WTC11 (cell line): ENCODE results near the gene WDR19.

ENCODE experiments used
- ATF3 ChIP-seq: sonication (generic); formaldehyde crosslinking; conservative IDR thresholded peaks from 2 replicates; pipeline ENCODE4 v1.8.1; 2022; ENCODE audit warnings: mild to moderate bottlenecking, missing genetic modification reagents
- CTCF ChIP-seq: fragments of 200-600 bp; IDR thresholded peaks from 2 replicates; pipeline ENCODE4 v1.8.0; 2022; ENCODE audit warnings: antibody characterized with exemption
- ERG ChIP-seq: fragments of 250-450 bp; sonication (Bioruptor Pico); IDR thresholded peaks from 2 replicates; pipeline ENCODE4 v1.8.0; 2021; ENCODE audit warnings: mild to moderate bottlenecking
- ETV6 ChIP-seq: sonication (generic); formaldehyde crosslinking; IDR thresholded peaks from 2 replicates; pipeline ENCODE4 v1.8.1; 2022; ENCODE audit warnings: mild to moderate bottlenecking, missing genetic modification reagents
- JUN ChIP-seq: sonication (generic); formaldehyde crosslinking; IDR thresholded peaks from 2 replicates; pipeline ENCODE4 v1.8.0; 2023; ENCODE audit warnings: mild to moderate bottlenecking, missing genetic modification reagents
- KAT7 ChIP-seq: sonication (generic); formaldehyde crosslinking; IDR thresholded peaks from 2 replicates; pipeline ENCODE4 v1.8.1; 2023; ENCODE audit warnings: missing genetic modification reagents, mild to moderate bottlenecking, borderline replicate concordance
- NR2C2 ChIP-seq: sonication (generic); formaldehyde crosslinking; IDR thresholded peaks from 2 replicates; pipeline ENCODE4 v1.8.0; 2022; ENCODE audit warnings: mild to moderate bottlenecking, missing genetic modification reagents
- USF2 ChIP-seq: sonication (generic); formaldehyde crosslinking; IDR thresholded peaks from 2 replicates; pipeline ENCODE4 v1.8.1; 2023; ENCODE audit warnings: mild to moderate bottlenecking, missing genetic modification reagents, moderate library complexity
- ZNF121 ChIP-seq: sonication (generic); formaldehyde crosslinking; IDR thresholded peaks from 2 replicates; pipeline ENCODE4 v1.8.0; 2023; ENCODE audit warnings: missing genetic modification reagents
- TF ChIP-seq, protein P1 (sequence below): sonication (generic); formaldehyde crosslinking; IDR thresholded peaks from 2 replicates; pipeline ENCODE4 v1.8.1; 2022; ENCODE audit warnings: mild to moderate bottlenecking, moderate library complexity, missing genetic modification reagents

DNA sequence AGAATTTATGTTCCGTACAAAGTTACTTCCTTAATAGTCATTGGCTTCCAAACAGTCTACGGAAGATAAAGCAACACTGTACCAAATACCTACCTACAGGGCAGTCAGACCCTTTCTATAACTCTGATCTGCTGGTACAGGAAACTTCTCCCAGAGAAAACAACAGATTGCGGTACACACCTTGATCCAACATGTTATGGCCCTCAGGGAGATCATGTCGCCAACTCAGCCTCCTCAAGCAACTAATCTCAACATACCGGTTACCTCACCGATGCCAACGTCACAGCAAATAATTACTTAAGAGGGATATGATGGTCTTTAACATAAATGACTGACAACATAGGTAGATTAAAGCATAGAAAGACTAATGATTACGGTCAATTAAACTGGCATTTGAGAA, 113.5 kb downstream of the WDR19 start:
- TF ChIP-seq ETV6 (no peak), KAT7 (CRISPR knock-in tag) (no peak), CTCF (no peak), ATF3 (CRISPR knock-in tag) (no peak), NR2C2 (no peak), USF2 (no peak), ERG (no peak), ZNF121 (no peak), JUN (CRISPR knock-in tag) (no peak)
- TF ChIP-seq, protein P1, sequence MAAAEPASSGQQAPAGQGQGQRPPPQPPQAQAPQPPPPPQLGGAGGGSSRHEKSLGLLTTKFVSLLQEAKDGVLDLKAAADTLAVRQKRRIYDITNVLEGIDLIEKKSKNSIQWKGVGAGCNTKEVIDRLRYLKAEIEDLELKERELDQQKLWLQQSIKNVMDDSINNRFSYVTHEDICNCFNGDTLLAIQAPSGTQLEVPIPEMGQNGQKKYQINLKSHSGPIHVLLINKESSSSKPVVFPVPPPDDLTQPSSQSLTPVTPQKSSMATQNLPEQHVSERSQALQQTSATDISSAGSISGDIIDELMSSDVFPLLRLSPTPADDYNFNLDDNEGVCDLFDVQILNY (CRISPR knock-in tag), result no peak
